ENCODE data around the gene NCAN.

- no peak for TF ChIP-seq CTCF (conservative IDR thresholded peaks at IDR 0.05; ENCODE audit: low read depth, low read length)
- TF ChIP-seq CHD1 (IDR thresholded peaks at IDR 0.05; ENCODE audit: low read depth, low read length), result no peak
- no peak for TF ChIP-seq CEBPB (IDR thresholded peaks at IDR 0.05; ENCODE audit: low read depth, low read length)
- TF ChIP-seq POLR2A (IDR thresholded peaks at IDR 0.05; ENCODE audit: low read depth, low read length), result no peak
- no peak for TF ChIP-seq NFE2L2 (IDR thresholded peaks at IDR 0.05; ENCODE audit: low read depth, low read length)
- no peak for TF ChIP-seq RCOR1 (IDR thresholded peaks at IDR 0.05; ENCODE audit: insufficient replicate concordance, low read length)
These were observed 48.9 kb downstream of the NCAN start for GRCh38 chr19:19260417-19261214.
